PC-3 (cell line): ENCODE results near the gene ST3GAL3. TPM values are rescaled to one million over a fixed set of nuclear protein-coding genes. Genes with fewer than 3 reads are reported as not detected.

Experiments
- ATAC-seq: fragments of 200-7000 bp; cut with Tn5 transposase; 2 replicates; pipeline ENCODE4 v1.9.1; 2020; ENCODE audit warnings: mild to moderate bottlenecking, moderate library complexity
- BruUV-seq: library from RNA; stranded (reverse); fragments of 400-500 nt; replicated peaks from 2 replicates; lab custom pipeline; 2021; lab: Mats Ljungman, UMichigan
- CTCF ChIA-PET: fragments of 300-600 bp; sonication (Branson Sonifier 250); formaldehyde crosslinking; loops from one replicate; lab custom pipeline; 2022; ENCODE audit warnings: antibody characterized with exemption; lab: Charles Lee
- POLR2A ChIA-PET: fragments of 300-600 bp; sonication (Branson Sonifier 250); formaldehyde crosslinking; loops from one replicate; lab custom pipeline; 2022; ENCODE audit warnings: antibody characterized with exemption; ENCODE audit not compliant: unreplicated experiment; lab: Charles Lee
- DNase-seq: peaks from one replicate; pipeline ENCODE4 v3.0.0-alpha.2; 2015
- H2AFZ ChIP-seq: fragments of 300-600 bp; sonication (generic); 2 replicates; pipeline ENCODE4 v1.6.0; 2016; ENCODE audit warnings: antibody characterized with exemption, low read length
- H3F3A ChIP-seq: fragments of 300-600 bp; sonication (generic); one replicate; pipeline ENCODE4 v1.6.0; 2017; ENCODE audit warnings: antibody characterized with exemption, low read length, control low read depth, mild to moderate bottlenecking; ENCODE audit not compliant: unreplicated experiment
- H3K27ac ChIP-seq: fragments of 300-600 bp; sonication (generic); 2 replicates; pipeline ENCODE4 v1.5.1; 2016; ENCODE audit warnings: mild to moderate bottlenecking, low read length
- H3K27me3 ChIP-seq: fragments of 300-600 bp; sonication (generic); 2 replicates; pipeline ENCODE4 v1.6.1; 2016; ENCODE audit warnings: low read length, mixed read lengths
- H3K36me3 ChIP-seq: fragments of 300-600 bp; sonication (generic); 2 replicates; pipeline ENCODE4 v1.6.1; 2016; ENCODE audit warnings: low read depth, mixed run types, low read length, mixed read lengths
- H3K4me1 ChIP-seq: fragments of 300-600 bp; sonication (generic); 2 replicates; pipeline ENCODE4 v1.5.1; 2016; ENCODE audit warnings: low read length; ENCODE audit not compliant: insufficient read depth
- H3K4me2 ChIP-seq: fragments of 300-600 bp; sonication (generic); 2 replicates; pipeline ENCODE4 v1.6.0; 2016; ENCODE audit warnings: low read length
- H3K4me3 ChIP-seq: fragments of 300-600 bp; sonication (generic); 2 replicates; pipeline ENCODE4 v1.5.1; 2016; ENCODE audit warnings: mild to moderate bottlenecking, low read length, mixed read lengths
- H3K79me2 ChIP-seq: fragments of 300-600 bp; sonication (generic); 2 replicates; pipeline ENCODE4 v1.6.1; 2017; ENCODE audit warnings: low read length, mixed read lengths
- H3K9ac ChIP-seq: fragments of 300-600 bp; sonication (generic); 2 replicates; pipeline ENCODE4 v1.6.0; 2016; ENCODE audit warnings: mild to moderate bottlenecking, low read length
- H3K9me2 ChIP-seq: fragments of 300-600 bp; sonication (generic); replicated peaks from 2 replicates; pipeline ENCODE4 v1.6.1; 2016; ENCODE audit warnings: mixed run types, low read length, mixed read lengths
- H3K9me3 ChIP-seq: fragments of 300-600 bp; sonication (generic); 2 replicates; pipeline ENCODE4 v1.6.1; 2016; ENCODE audit warnings: low read length, mixed read lengths
- H4K20me1 ChIP-seq: fragments of 300-600 bp; sonication (generic); 2 replicates; pipeline ENCODE4 v1.6.1; 2016; ENCODE audit warnings: low read length, mixed read lengths
- EZH2 ChIP-seq: fragments of 300-600 bp; sonication (generic); IDR thresholded peaks from one replicate; pipeline ENCODE4 v1.6.1; 2017; ENCODE audit warnings: antibody characterized with exemption, mild to moderate bottlenecking, low read length; ENCODE audit not compliant: unreplicated experiment
- EZH2phosphoT487 ChIP-seq: fragments of 300-600 bp; sonication (generic); IDR thresholded peaks from 2 replicates; pipeline ENCODE4 v1.6.1; 2018; ENCODE audit warnings: mild to moderate bottlenecking, antibody characterized with exemption, low read length, borderline replicate concordance
- intact Hi-C: fragments of 100-400 bp; cut with micrococcal nuclease; formaldehyde crosslinking; loops from 2 replicates; pipeline ENCODE4 v1.9.0; 2023
- total RNA-seq: library from RNA; depleted of rRNA; stranded (reverse); fragments of >200 nt; gene quantifications from 2 replicates; pipeline ENCODE4 v1.2.3, GENCODE V29; 2014
- TF ChIP-seq, protein P1 (sequence below): fragments of 300-600 bp; sonication (generic); conservative IDR thresholded peaks from 2 replicates; pipeline ENCODE4 v1.5.1; 2017; ENCODE audit warnings: antibody characterized with exemption, low read depth, mild to moderate bottlenecking, low read length

Gene ST3GAL3
- total RNA-seq, 1 experiment from 2014 or later, result 9.0 TPM

DNA sequence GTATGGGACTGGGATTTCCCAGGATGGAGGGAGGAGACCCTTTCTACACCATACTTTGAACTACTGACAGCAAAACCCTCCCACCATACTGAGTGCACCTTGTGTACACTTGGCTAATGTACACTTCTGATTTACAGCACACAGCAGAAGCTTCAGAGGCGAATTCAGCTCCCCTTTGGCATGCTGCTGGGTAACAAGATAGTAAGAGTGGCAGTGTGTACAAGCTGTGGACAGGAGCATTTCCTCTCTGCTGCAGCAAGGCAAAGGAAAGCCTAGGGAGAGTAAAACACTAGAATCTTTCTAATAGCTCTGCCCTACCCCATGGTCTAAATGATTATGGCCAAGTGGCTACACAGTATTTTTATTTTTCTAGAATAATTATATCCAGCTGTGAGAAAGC is 142.3 kb downstream of the ST3GAL3 start:
- BruUV-seq, result no TSS peak
- DNase-seq, result no peak
- no peaks in the 10 kb centered on the region for H4K20me1 ChIP-seq
- POLR2A ChIA-PET, result no interaction called here
- CTCF ChIA-PET, result no interaction called here
- no peak overlapping the region for H2AFZ ChIP-seq
- TF ChIP-seq EZH2phosphoT487 (no peak), EZH2 (no peak)
- TF ChIP-seq, protein P1, sequence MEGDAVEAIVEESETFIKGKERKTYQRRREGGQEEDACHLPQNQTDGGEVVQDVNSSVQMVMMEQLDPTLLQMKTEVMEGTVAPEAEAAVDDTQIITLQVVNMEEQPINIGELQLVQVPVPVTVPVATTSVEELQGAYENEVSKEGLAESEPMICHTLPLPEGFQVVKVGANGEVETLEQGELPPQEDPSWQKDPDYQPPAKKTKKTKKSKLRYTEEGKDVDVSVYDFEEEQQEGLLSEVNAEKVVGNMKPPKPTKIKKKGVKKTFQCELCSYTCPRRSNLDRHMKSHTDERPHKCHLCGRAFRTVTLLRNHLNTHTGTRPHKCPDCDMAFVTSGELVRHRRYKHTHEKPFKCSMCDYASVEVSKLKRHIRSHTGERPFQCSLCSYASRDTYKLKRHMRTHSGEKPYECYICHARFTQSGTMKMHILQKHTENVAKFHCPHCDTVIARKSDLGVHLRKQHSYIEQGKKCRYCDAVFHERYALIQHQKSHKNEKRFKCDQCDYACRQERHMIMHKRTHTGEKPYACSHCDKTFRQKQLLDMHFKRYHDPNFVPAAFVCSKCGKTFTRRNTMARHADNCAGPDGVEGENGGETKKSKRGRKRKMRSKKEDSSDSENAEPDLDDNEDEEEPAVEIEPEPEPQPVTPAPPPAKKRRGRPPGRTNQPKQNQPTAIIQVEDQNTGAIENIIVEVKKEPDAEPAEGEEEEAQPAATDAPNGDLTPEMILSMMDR, result no peak
- H3F3A ChIP-seq, result no peaks in the 10 kb centered on the region
- no peak overlapping the region for H3K4me3 ChIP-seq
- H3K79me2 ChIP-seq, result no peaks in the 10 kb centered on the region
- peaks cover 23% of the 10 kb centered on the region for H3K4me1 ChIP-seq
- no peak overlapping the region for H3K9ac ChIP-seq
- H3K36me3 ChIP-seq, result no peaks in the 10 kb centered on the region
- H3K27ac ChIP-seq, result no peak overlapping the region
- H3K27me3 ChIP-seq, result no peaks in the 10 kb centered on the region
- H3K9me3 ChIP-seq, result no peaks in the 10 kb centered on the region
- no peak overlapping the region for H3K4me2 ChIP-seq
- no peaks in the 10 kb centered on the region for H3K9me2 ChIP-seq
- intact Hi-C loops, result loop anchor here (5.0 kb wide), 1 partner anchor 83 kb away; the partner anchor contains the start of gene ARTN
- no peak for ATAC-seq

- Histone ChIP-seq H4K20me1 (no peaks in the 10 kb centered on the region), H3F3A (no peaks in the 10 kb centered on the region), H3K4me1 (peaks cover 23% of the 10 kb centered on the region), H3K36me3 (no peaks in the 10 kb centered on the region), H2AFZ (no peak overlapping the region), H3K4me3 (no peak overlapping the region), H3K27ac (no peak overlapping the region), H3K79me2 (no peaks in the 10 kb centered on the region), H3K9me2 (no peaks in the 10 kb centered on the region), H3K27me3 (no peaks in the 10 kb centered on the region), H3K9ac (no peak overlapping the region), H3K9me3 (no peaks in the 10 kb centered on the region), H3K4me2 (no peak overlapping the region)
- DNase-seq, result no peak
- TF ChIP-seq EZH2phosphoT487 (no peak), EZH2 (no peak)
- TF ChIP-seq, protein P1, result no peak
- ATAC-seq, result no peak
- intact Hi-C loops, result no loop called here
- ChIA-PET POLR2A (no interaction called here), CTCF (no interaction called here)
- BruUV-seq, result no TSS peak
Measured at GRCh38 chr1:43850591-43851233, 143.4 kb downstream of the ST3GAL3 start.

DNA sequence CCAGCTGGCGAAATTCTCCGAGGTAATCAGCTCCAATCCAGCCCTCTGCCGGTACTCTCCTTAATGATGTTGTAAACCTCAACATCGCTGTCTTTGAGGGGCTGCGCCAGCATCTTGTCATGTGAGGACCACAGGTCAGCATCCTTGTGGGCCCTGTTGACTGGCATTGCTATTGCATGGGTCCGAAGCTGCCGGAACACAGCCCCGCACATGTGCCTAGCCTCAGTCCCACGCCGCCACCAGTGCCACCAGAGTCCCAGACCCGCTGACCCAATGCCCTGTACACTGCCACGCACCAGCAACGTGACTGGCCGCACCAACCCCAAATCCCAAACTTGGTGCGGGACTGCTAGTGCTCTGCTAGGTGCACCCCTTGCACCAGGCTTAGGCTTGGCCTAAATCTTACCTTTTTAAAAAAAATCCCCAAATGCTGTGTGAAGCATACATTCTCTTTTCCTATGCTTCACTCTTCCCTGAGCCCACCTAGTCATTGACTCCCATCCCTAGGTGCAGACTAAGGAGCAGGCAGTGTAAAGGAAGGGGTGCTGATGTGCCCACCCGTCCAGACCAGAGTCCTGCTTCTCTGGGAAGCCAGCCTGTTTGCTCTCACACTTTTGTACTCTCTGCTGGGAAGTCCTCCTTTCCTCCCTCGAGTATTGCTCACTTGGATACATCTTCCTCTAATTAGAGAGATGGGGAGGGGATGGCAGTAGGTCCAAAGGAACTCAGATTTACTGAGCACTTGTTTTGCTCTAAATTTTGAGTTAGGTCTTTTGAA is 144.4 kb downstream of the ST3GAL3 start:
- H3K27me3 ChIP-seq, result no peaks in the 10 kb centered on the region
- no peak overlapping the region for H3K4me3 ChIP-seq
- no peak overlapping the region for H3K9ac ChIP-seq
- ATAC-seq (no peak), DNase-seq (no peak)
- ChIA-PET CTCF (no interaction called here), POLR2A (no interaction called here)
- no peak overlapping the region for H2AFZ ChIP-seq
- BruUV-seq, result no TSS peak
- no peaks in the 10 kb centered on the region for H3K9me3 ChIP-seq
- H3K79me2 ChIP-seq, result no peaks in the 10 kb centered on the region
- no peaks in the 10 kb centered on the region for H4K20me1 ChIP-seq
- no peak overlapping the region for H3K27ac ChIP-seq
- peaks cover 23% of the 10 kb centered on the region for H3K4me1 ChIP-seq
- no peaks in the 10 kb centered on the region for H3K36me3 ChIP-seq
- intact Hi-C loops, result no loop called here
- H3K4me2 ChIP-seq, result no peak overlapping the region
- TF ChIP-seq EZH2phosphoT487, result no peak
- TF ChIP-seq, protein P1, result no peak
- TF ChIP-seq EZH2, result no peak
- no peaks in the 10 kb centered on the region for H3F3A ChIP-seq
- H3K9me2 ChIP-seq, result no peaks in the 10 kb centered on the region
